ENCODE results near the gene ETFA.
A peak's percentile ranks its signal among the peaks of the same experiment; 100 is the strongest.

DNA sequence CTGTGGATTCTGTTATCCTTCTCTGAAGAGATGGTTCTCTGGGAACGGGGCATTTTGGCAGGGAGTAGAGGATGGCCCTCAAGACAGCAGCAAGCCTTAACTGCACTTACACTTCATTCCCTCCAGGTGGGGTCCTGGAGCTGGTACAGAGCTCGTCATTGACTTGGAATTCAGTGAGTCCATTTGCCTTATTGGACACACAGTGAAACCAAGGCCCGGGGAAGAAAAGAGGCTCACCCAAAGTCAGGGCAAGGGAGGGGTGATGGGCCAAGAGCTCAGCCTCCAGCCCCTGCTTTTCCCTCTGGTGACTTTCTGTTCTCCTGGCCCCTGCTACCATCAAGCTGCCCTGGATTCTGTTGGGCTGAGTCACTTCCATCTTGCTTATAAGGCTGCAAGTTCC lies 125.6 kb downstream of the ETFA start:
- TF ChIP-seq, protein P1, sequence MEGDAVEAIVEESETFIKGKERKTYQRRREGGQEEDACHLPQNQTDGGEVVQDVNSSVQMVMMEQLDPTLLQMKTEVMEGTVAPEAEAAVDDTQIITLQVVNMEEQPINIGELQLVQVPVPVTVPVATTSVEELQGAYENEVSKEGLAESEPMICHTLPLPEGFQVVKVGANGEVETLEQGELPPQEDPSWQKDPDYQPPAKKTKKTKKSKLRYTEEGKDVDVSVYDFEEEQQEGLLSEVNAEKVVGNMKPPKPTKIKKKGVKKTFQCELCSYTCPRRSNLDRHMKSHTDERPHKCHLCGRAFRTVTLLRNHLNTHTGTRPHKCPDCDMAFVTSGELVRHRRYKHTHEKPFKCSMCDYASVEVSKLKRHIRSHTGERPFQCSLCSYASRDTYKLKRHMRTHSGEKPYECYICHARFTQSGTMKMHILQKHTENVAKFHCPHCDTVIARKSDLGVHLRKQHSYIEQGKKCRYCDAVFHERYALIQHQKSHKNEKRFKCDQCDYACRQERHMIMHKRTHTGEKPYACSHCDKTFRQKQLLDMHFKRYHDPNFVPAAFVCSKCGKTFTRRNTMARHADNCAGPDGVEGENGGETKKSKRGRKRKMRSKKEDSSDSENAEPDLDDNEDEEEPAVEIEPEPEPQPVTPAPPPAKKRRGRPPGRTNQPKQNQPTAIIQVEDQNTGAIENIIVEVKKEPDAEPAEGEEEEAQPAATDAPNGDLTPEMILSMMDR (conservative IDR thresholded peaks at IDR 0.05 in 1 of 2, IDR thresholded peaks at IDR 0.05 in 1 of 2; ENCODE audit: extremely low read depth in 1 of 2, insufficient read depth in 1 of 2, low read depth in 1 of 2, low read length in 2 of 2), result peak; percentile 63 to 69
- TF ChIP-seq EZH2 (IDR thresholded peaks at IDR 0.05; ENCODE audit: borderline replicate concordance, low read length), result no peak
